Measurements from ENCODE around the gene TCOF1.

The TCOF1 gene

DNA sequence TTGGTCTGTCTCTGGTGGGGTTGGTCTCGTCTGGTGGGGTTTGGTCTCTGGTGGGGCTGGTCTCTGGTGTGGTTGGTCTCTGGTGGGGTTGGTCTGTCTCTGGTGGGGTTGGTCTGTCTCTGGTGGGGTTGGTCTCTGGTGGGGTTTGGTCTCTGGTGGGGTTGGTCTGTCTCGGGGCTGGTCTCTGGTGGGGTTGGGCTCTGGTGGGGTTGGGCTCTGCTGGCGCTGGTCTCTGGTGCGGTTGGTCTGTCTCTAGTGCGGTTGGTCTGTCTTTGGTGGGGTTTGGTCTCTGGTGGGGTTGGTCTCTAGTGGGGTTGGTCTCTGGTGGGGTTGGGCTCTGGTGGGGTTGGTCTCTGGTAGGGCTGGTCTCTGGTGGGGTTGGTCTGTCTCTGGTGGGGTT is 71.5 kb downstream of the TCOF1 start:
- Histone ChIP-seq H3K27ac (ENCODE audit: low read depth, low read length) (no peak overlapping the region), H3K9me2 (replicated peaks; ENCODE audit: insufficient read depth, low read length) (no peaks in the 10 kb centered on the region), H3K4me2 (ENCODE audit: low read depth, low read length, poor library complexity, severe bottlenecking) (no peak overlapping the region), H3K27me3 (ENCODE audit: low read length) (no peaks in the 10 kb centered on the region), H3K36me3 (ENCODE audit: low read length) (no peaks in the 10 kb centered on the region), H3K9ac (ENCODE audit: low read length) (no peak overlapping the region), H4K20me1 (ENCODE audit: low read depth, low read length) (no peaks in the 10 kb centered on the region), H2AFZ (ENCODE audit: low read depth, low read length, severe bottlenecking) (no peak overlapping the region), H3K4me3 (ENCODE audit: insufficient read depth, low read length, poor library complexity, severe bottlenecking) (no peak overlapping the region), H3F3A (ENCODE audit: insufficient read depth) (no peaks in the 10 kb centered on the region), H3K79me2 (ENCODE audit: insufficient read depth, low read length) (no peaks in the 10 kb centered on the region), H3K9me3 (ENCODE audit: insufficient read depth, low read length) (no peaks in the 10 kb centered on the region)
- TF ChIP-seq EZH2phosphoT487 (conservative IDR thresholded peaks at IDR 0.05; ENCODE audit: low read length) = no peak
- no peak for TF ChIP-seq CTCF (IDR thresholded peaks at IDR 0.05; ENCODE audit: insufficient read depth, low read length, poor library complexity, severe bottlenecking)

DNA sequence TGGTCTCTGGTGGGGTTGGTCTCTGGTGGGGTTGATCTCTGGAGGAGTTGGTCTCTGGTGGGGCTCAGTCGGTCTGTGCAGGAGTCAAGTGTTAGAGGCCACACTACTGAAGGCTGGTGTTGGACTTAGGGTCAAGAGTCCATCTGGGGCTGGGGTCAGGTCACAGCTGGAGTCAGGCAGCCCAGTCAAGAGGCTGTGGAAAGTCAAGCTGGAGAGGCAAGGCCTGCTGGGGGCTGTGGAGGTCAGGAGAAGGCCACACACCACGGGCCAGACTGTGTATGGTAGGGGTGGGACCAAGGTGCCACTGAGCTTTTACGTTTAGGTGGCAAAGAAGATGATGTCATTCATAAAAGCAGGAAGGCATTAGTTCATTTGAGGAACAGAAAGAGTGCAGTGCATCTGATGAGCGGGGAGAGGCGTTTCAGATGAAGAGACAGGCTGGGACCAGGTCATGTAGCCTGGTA is 71.9 kb downstream of the TCOF1 start:
- no peaks in the 10 kb centered on the region for H3K9me3 ChIP-seq (ENCODE audit: insufficient read depth, low read length)
- H3K36me3 ChIP-seq (ENCODE audit: low read length) = no peaks in the 10 kb centered on the region
- H4K20me1 ChIP-seq (ENCODE audit: low read depth, low read length) = no peaks in the 10 kb centered on the region
- H2AFZ ChIP-seq (ENCODE audit: low read depth, low read length, severe bottlenecking) = no peak overlapping the region
- H3K4me2 ChIP-seq (ENCODE audit: low read depth, low read length, poor library complexity, severe bottlenecking) = no peak overlapping the region
- H3F3A ChIP-seq (ENCODE audit: insufficient read depth) = no peaks in the 10 kb centered on the region
- H3K9me2 ChIP-seq (replicated peaks; ENCODE audit: insufficient read depth, low read length) = no peaks in the 10 kb centered on the region
- no peak overlapping the region for H3K27ac ChIP-seq (ENCODE audit: low read depth, low read length)
- no peaks in the 10 kb centered on the region for H3K79me2 ChIP-seq (ENCODE audit: insufficient read depth, low read length)
- TF ChIP-seq CTCF (IDR thresholded peaks at IDR 0.05; ENCODE audit: insufficient read depth, low read length, poor library complexity, severe bottlenecking) (no peak), EZH2phosphoT487 (conservative IDR thresholded peaks at IDR 0.05; ENCODE audit: low read length) (no peak)
- H3K4me3 ChIP-seq (ENCODE audit: insufficient read depth, low read length, poor library complexity, severe bottlenecking) = no peak overlapping the region
- no peak overlapping the region for H3K9ac ChIP-seq (ENCODE audit: low read length)
- H3K27me3 ChIP-seq (ENCODE audit: low read length) = no peaks in the 10 kb centered on the region

- Histone ChIP-seq H3K27me3 (ENCODE audit: low read length) (no peaks in the 10 kb centered on the region), H4K20me1 (ENCODE audit: low read depth, low read length) (no peaks in the 10 kb centered on the region), H3K36me3 (ENCODE audit: low read length) (no peaks in the 10 kb centered on the region), H3K9me2 (replicated peaks; ENCODE audit: insufficient read depth, low read length) (no peaks in the 10 kb centered on the region), H3K27ac (ENCODE audit: low read depth, low read length) (no peak overlapping the region), H3K4me2 (ENCODE audit: low read depth, low read length, poor library complexity, severe bottlenecking) (no peak overlapping the region), H3K9me3 (ENCODE audit: insufficient read depth, low read length) (no peaks in the 10 kb centered on the region), H3K9ac (ENCODE audit: low read length) (no peak overlapping the region), H3F3A (ENCODE audit: insufficient read depth) (no peaks in the 10 kb centered on the region), H3K79me2 (ENCODE audit: insufficient read depth, low read length) (no peaks in the 10 kb centered on the region), H3K4me3 (ENCODE audit: insufficient read depth, low read length, poor library complexity, severe bottlenecking) (no peak overlapping the region), H2AFZ (ENCODE audit: low read depth, low read length, severe bottlenecking) (no peak overlapping the region)
- TF ChIP-seq EZH2phosphoT487 (conservative IDR thresholded peaks at IDR 0.05; ENCODE audit: low read length) (no peak), CTCF (IDR thresholded peaks at IDR 0.05; ENCODE audit: insufficient read depth, low read length, poor library complexity, severe bottlenecking) (no peak)
Observed at GRCh38 chr5:150431048-150431447, 73.6 kb downstream of the TCOF1 start.

Measured in SU-DHL-6 (cell line).